RKO (cell line): ENCODE measurements around the gene PCYT2.

Experiments
- DNase-seq: peaks from one replicate; pipeline ENCODE4 v3.0.0-alpha.2; 2016; ENCODE audit warnings: low spot score

Gene PCYT2

GRCh38 chr17:81852237-81852636, 59.0 kb downstream of the PCYT2 start:
- no peak for DNase-seq

- no peak for DNase-seq
These were observed 59.8 kb downstream of the PCYT2 start for GRCh38 chr17:81851423-81851822.
